Muscle layer of colon (tissue), 2 donors: ENCODE data around the gene SNX10.

Source experiments
- H3K27ac ChIP-seq: one replicate; pipeline ENCODE4 v1.7.0; 2013; ENCODE audit warnings: low read depth, mild to moderate bottlenecking, low read length, moderate library complexity
- H3K27me3 ChIP-seq, 2 donors: one replicate each; pipeline ENCODE4 v1.7.0; 2013; ENCODE audit warnings: low read length in 2 of 2, mild to moderate bottlenecking in 2 of 2; ENCODE audit not compliant: insufficient read depth in 2 of 2, control insufficient read depth in 1 of 2
- H3K36me3 ChIP-seq: one replicate; pipeline ENCODE4 v1.7.0; 2013; ENCODE audit warnings: mild to moderate bottlenecking, low read length; ENCODE audit not compliant: insufficient read depth
- H3K4me1 ChIP-seq: one replicate; pipeline ENCODE4 v1.7.0; 2013; ENCODE audit warnings: mild to moderate bottlenecking, low read length; ENCODE audit not compliant: insufficient read depth
- H3K4me3 ChIP-seq, 2 donors: one replicate each; pipeline ENCODE4 v1.7.0; 2013; ENCODE audit warnings: low read length in 2 of 2, low read depth in 1 of 2, mild to moderate bottlenecking in 1 of 2, moderate library complexity in 1 of 2
- H3K9ac ChIP-seq: one replicate; pipeline ENCODE4 v1.7.0; 2013; ENCODE audit warnings: low read length
- H3K9me3 ChIP-seq: one replicate; pipeline ENCODE4 v1.7.0; 2013; ENCODE audit warnings: mild to moderate bottlenecking, low read length
- donor health status: abdominal sarcoma.
- donor health status: Adenocarcinoma of cecum.

Gene SNX10

GRCh38 chr7:26397332-26397731 lies 105.7 kb downstream of the SNX10 start:
- Histone ChIP-seq H3K4me3 (no peak overlapping the region), H3K27ac (no peak overlapping the region), H3K27me3 (no peaks in the 10 kb centered on the region), H3K9ac (no peak overlapping the region), H3K9me3 (no peaks in the 10 kb centered on the region), H3K36me3 (no peaks in the 10 kb centered on the region), H3K4me1 (peaks cover 6% of the 10 kb centered on the region)

- Histone ChIP-seq H3K9me3 (no peaks in the 10 kb centered on the region), H3K36me3 (no peaks in the 10 kb centered on the region), H3K27ac (peak overlapping the region; percentile 61), H3K4me3 (peak overlapping the region; percentile 69 to 82), H3K27me3 (no peaks in the 10 kb centered on the region), H3K4me1 (peaks cover 6% of the 10 kb centered on the region), H3K9ac (peak overlapping the region; percentile 53)
Measured at GRCh38 chr7:26397796-26398426, 106.2 kb downstream of the SNX10 start.

- peaks cover 6% of the 10 kb centered on the region for H3K4me1 ChIP-seq
- peak overlapping the region; percentile 69 to 82 for H3K4me3 ChIP-seq
- peak overlapping the region; percentile 53 for H3K9ac ChIP-seq
- no peaks in the 10 kb centered on the region for H3K27me3 ChIP-seq
- no peaks in the 10 kb centered on the region for H3K36me3 ChIP-seq
- no peaks in the 10 kb centered on the region for H3K9me3 ChIP-seq
- peak overlapping the region; percentile 61 for H3K27ac ChIP-seq
Measured at GRCh38 chr7:26398427-26398755, 106.7 kb downstream of the SNX10 start.

- no peak overlapping the region for H3K9ac ChIP-seq
- no peaks in the 10 kb centered on the region for H3K36me3 ChIP-seq
- no peaks in the 10 kb centered on the region for H3K9me3 ChIP-seq
- peak overlapping the region; percentile 69 to 82 for H3K4me3 ChIP-seq
- H3K4me1 ChIP-seq = peaks cover 6% of the 10 kb centered on the region
- H3K27me3 ChIP-seq = no peaks in the 10 kb centered on the region
- H3K27ac ChIP-seq = peak overlapping the region; percentile 61
Measured at GRCh38 chr7:26398756-26399509, 107.3 kb downstream of the SNX10 start.

- Histone ChIP-seq H3K4me3 (no peak overlapping the region), H3K9me3 (no peaks in the 10 kb centered on the region), H3K27me3 (no peaks in the 10 kb centered on the region), H3K27ac (no peak overlapping the region), H3K4me1 (peaks cover 6% of the 10 kb centered on the region), H3K9ac (no peak overlapping the region), H3K36me3 (no peaks in the 10 kb centered on the region)
Measured at GRCh38 chr7:26399736-26400135, 108.1 kb downstream of the SNX10 start.

GRCh38 chr7:26403640-26404039 lies 112.0 kb downstream of the SNX10 start:
- H3K27ac ChIP-seq = no peak overlapping the region
- no peaks in the 10 kb centered on the region for H3K36me3 ChIP-seq
- H3K27me3 ChIP-seq = no peaks in the 10 kb centered on the region

GRCh38 chr7:26404189-26404996 lies 112.7 kb downstream of the SNX10 start:
- Histone ChIP-seq H3K4me1 (peaks cover under 1% of the 10 kb centered on the region), H3K27me3 (no peaks in the 10 kb centered on the region), H3K36me3 (no peaks in the 10 kb centered on the region), H3K4me3 (no peak overlapping the region), H3K9me3 (no peaks in the 10 kb centered on the region), H3K9ac (no peak overlapping the region), H3K27ac (no peak overlapping the region)

More at GRCh38 chr7:26403640-26404039, 112.0 kb downstream of the SNX10 start:
- Histone ChIP-seq H3K4me1 (peaks cover 6% of the 10 kb centered on the region), H3K4me3 (no peak overlapping the region), H3K9me3 (no peaks in the 10 kb centered on the region), H3K9ac (no peak overlapping the region)

GRCh38 chr7:26406433-26406832 lies 114.8 kb downstream of the SNX10 start:
- no peak overlapping the region for H3K27ac ChIP-seq
- H3K27me3 ChIP-seq = no peaks in the 10 kb centered on the region
- no peaks in the 10 kb centered on the region for H3K9me3 ChIP-seq
- no peaks in the 10 kb centered on the region for H3K4me1 ChIP-seq
- H3K36me3 ChIP-seq = no peaks in the 10 kb centered on the region
- H3K4me3 ChIP-seq = no peak overlapping the region
- H3K9ac ChIP-seq = no peak overlapping the region

- Histone ChIP-seq H3K27ac (no peak overlapping the region), H3K9ac (no peak overlapping the region), H3K4me3 (no peak overlapping the region), H3K9me3 (no peaks in the 10 kb centered on the region), H3K4me1 (no peaks in the 10 kb centered on the region), H3K27me3 (no peaks in the 10 kb centered on the region), H3K36me3 (no peaks in the 10 kb centered on the region)
Measured at GRCh38 chr7:26409661-26410547, 118.2 kb downstream of the SNX10 start.

GRCh38 chr7:26413007-26413691 lies 121.5 kb downstream of the SNX10 start:
- Histone ChIP-seq H3K27me3 (no peaks in the 10 kb centered on the region), H3K36me3 (no peaks in the 10 kb centered on the region), H3K9me3 (no peaks in the 10 kb centered on the region), H3K4me1 (no peaks in the 10 kb centered on the region), H3K9ac (no peak overlapping the region), H3K4me3 (no peak overlapping the region), H3K27ac (no peak overlapping the region)
